MM.1S (cell line): ENCODE data around the gene SPOCK3.

Experiments
- EZH2 ChIP-seq: fragments of 300-600 bp; sonication (generic); optimal IDR thresholded peaks from 2 replicates; pipeline ENCODE3; 2017; ENCODE audit warnings: low read depth, mild to moderate bottlenecking, antibody characterized with exemption, low read length, mixed read lengths
- TF ChIP-seq, protein P1 (sequence below): fragments of 300-600 bp; sonication (generic); IDR thresholded peaks from 2 replicates; pipeline ENCODE4 v1.5.1; 2016; ENCODE audit warnings: antibody characterized with exemption, low read length, mixed read lengths

DNA sequence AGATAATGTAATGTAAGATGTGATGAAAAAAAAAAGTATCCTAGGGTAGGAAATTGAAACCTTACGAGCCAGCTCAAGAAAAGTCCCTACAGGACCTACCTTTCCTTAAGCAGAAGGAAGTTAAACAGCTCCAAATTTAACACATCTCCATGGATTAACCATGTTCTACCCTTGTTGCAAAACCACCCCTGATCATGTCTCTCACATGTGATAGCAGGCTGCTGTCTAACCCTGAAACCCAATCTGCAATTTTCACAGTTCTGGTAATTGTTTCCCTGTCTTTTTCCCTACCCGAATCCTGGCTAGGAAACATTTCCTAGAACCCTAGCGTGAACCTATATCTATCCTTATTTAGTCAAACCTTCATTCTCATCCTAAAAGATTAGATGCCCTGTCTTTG, 198.9 kb downstream of the SPOCK3 start:
- TF ChIP-seq, protein P1, sequence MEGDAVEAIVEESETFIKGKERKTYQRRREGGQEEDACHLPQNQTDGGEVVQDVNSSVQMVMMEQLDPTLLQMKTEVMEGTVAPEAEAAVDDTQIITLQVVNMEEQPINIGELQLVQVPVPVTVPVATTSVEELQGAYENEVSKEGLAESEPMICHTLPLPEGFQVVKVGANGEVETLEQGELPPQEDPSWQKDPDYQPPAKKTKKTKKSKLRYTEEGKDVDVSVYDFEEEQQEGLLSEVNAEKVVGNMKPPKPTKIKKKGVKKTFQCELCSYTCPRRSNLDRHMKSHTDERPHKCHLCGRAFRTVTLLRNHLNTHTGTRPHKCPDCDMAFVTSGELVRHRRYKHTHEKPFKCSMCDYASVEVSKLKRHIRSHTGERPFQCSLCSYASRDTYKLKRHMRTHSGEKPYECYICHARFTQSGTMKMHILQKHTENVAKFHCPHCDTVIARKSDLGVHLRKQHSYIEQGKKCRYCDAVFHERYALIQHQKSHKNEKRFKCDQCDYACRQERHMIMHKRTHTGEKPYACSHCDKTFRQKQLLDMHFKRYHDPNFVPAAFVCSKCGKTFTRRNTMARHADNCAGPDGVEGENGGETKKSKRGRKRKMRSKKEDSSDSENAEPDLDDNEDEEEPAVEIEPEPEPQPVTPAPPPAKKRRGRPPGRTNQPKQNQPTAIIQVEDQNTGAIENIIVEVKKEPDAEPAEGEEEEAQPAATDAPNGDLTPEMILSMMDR = no peak
- TF ChIP-seq EZH2 = no peak
